H1 (cell line): ENCODE measurements around the gene KRTAP15-1. TPM values are rescaled to one million over a fixed set of nuclear protein-coding genes. Genes with fewer than 3 reads are reported as not detected.

Experiments
- CTCF ChIA-PET: fragments of 300-600 bp; sonication (Branson Sonifier 250); formaldehyde crosslinking; loops from one replicate; lab custom pipeline; 2021; ENCODE audit not compliant: partially characterized antibody; lab: Charles Lee
- POLR2A ChIA-PET: fragments of 300-600 bp; sonication (Branson Sonifier 250); formaldehyde crosslinking; loops from one replicate; lab custom pipeline; 2021; ENCODE audit warnings: inconsistent platforms; ENCODE audit not compliant: partially characterized antibody; lab: Charles Lee
- DNase-seq, 2 experiments: peaks; one replicate each; pipeline versions ENCODE4 v3.0.0 to v3.0.0-alpha.2; 2010 to 2022; ENCODE audit warnings: low spot score in 2 of 2, low read depth in 1 of 2, mixed read lengths in 1 of 2
- FAIRE-seq: peaks from 2 replicates; lab custom pipeline; 2011; peaks lifted over from hg19 to GRCh38; lab: Jason Lieb, UNC
- H2AFZ ChIP-seq: 2 replicates; pipeline ENCODE4 v1.8.1; 2012; ENCODE audit warnings: low read length, inconsistent platforms
- H2AK5ac ChIP-seq: 2 replicates; pipeline ENCODE4 v1.6.1; 2013; ENCODE audit warnings: low read depth, low read length
- H2BK120ac ChIP-seq: replicated peaks from 2 replicates; pipeline ENCODE3; 2013; ENCODE audit warnings: low read depth, low read length, inconsistent platforms
- H2BK12ac ChIP-seq: 2 replicates; pipeline ENCODE4 v1.6.1; 2013; ENCODE audit warnings: low read depth, low read length
- H2BK15ac ChIP-seq: 2 replicates; pipeline ENCODE4 v1.6.1; 2013; ENCODE audit warnings: low read length
- H2BK20ac ChIP-seq: 2 replicates; pipeline ENCODE4 v1.6.1; 2013; ENCODE audit warnings: low read length
- H2BK5ac ChIP-seq: 2 replicates; pipeline ENCODE4 v1.6.1; 2013; ENCODE audit warnings: low read depth, low read length
- H3K14ac ChIP-seq: 2 replicates; pipeline ENCODE4 v1.6.1; 2013; ENCODE audit warnings: inconsistent platforms; ENCODE audit not compliant: insufficient read length
- H3K18ac ChIP-seq: 2 replicates; pipeline ENCODE4 v1.6.1; 2013; ENCODE audit warnings: low read length; ENCODE audit errors: extremely low read depth
- H3K23ac ChIP-seq: 2 replicates; pipeline ENCODE4 v1.6.1; 2013; ENCODE audit warnings: inconsistent platforms; ENCODE audit not compliant: insufficient read length
- H3K23me2 ChIP-seq: 2 replicates; pipeline ENCODE4 v1.6.1; 2013; ENCODE audit warnings: low read depth, low read length
- H3K27ac ChIP-seq: 2 replicates; pipeline ENCODE4 v1.6.1; 2011; ENCODE audit warnings: low read depth, low read length, inconsistent platforms
- H3K27me3 ChIP-seq, 4 experiments: replicated peaks in 1 of 4; 1 replicate in 1 of 4; 2 replicates in 3 of 4; pipeline versions ENCODE4 v1.6.1 to v1.8.1; 2011 to 2013; ENCODE audit warnings: low read length in 3 of 4, mild to moderate bottlenecking in 3 of 4, inconsistent platforms in 2 of 4, mixed read lengths in 2 of 4, moderate library complexity in 1 of 4; ENCODE audit not compliant: control insufficient read depth in 3 of 4, insufficient read depth in 3 of 4; ENCODE audit errors: extremely low read depth in 1 of 4
- H3K36me3 ChIP-seq, 4 experiments: 2 replicates each; pipeline versions ENCODE4 v1.6.1 to v1.8.1; 2011 to 2013; ENCODE audit warnings: mild to moderate bottlenecking in 4 of 4, low read length in 3 of 4, moderate library complexity in 2 of 4, control low read depth in 1 of 4, inconsistent platforms in 1 of 4; ENCODE audit not compliant: insufficient read depth in 4 of 4, control insufficient read depth in 2 of 4
- H3K4ac ChIP-seq: replicated peaks from 2 replicates; pipeline ENCODE3; 2013; ENCODE audit warnings: low read length, low read depth, mixed read lengths, inconsistent platforms; ENCODE audit not compliant: insufficient read length
- H3K4me1 ChIP-seq, 4 experiments: replicated peaks in 1 of 4; 1 replicate in 1 of 4; 2 replicates in 3 of 4; pipeline versions ENCODE4 v1.6.1 to v1.8.1; 2011 to 2013; ENCODE audit warnings: low read length in 3 of 4, inconsistent platforms in 2 of 4, mixed read lengths in 1 of 4; ENCODE audit not compliant: insufficient read depth in 4 of 4, control insufficient read depth in 3 of 4
- H3K4me2 ChIP-seq, 2 experiments: 2 replicates each; pipeline versions ENCODE4 v1.6.1 to v1.8.1; 2011 to 2013; ENCODE audit warnings: low read depth in 2 of 2, low read length in 2 of 2, control low read depth in 1 of 2, inconsistent platforms in 1 of 2, mild to moderate bottlenecking in 1 of 2; ENCODE audit not compliant: insufficient read depth in 1 of 2
- H3K4me3 ChIP-seq, 4 experiments: fragments of 200-600, 300-600 bp in 1 of 4; sonication (generic), shearing (Covaris generic), sonication (Bioruptor Twin) in 1 of 4; 2 replicates each; pipeline versions ENCODE4 v1.5.1 to v1.8.1; 2011 to 2016; ENCODE audit warnings: low read length in 4 of 4, low read depth in 3 of 4, control low read depth in 2 of 4, inconsistent platforms in 2 of 4, mild to moderate bottlenecking in 2 of 4, mixed read lengths in 1 of 4, moderate library complexity in 1 of 4; ENCODE audit not compliant: insufficient read depth in 2 of 4; ENCODE audit errors: extremely low read depth in 1 of 4
- H3K56ac ChIP-seq: replicated peaks from 2 replicates; pipeline ENCODE3; 2013; ENCODE audit warnings: low read depth, mild to moderate bottlenecking, mixed read lengths, low read length, inconsistent platforms; ENCODE audit not compliant: insufficient read length
- H3K79me1 ChIP-seq: 2 replicates; pipeline ENCODE4 v1.6.1; 2013; ENCODE audit warnings: low read depth, low read length, control low read depth
- H3K79me2 ChIP-seq, 2 experiments: 2 replicates each; pipeline versions ENCODE4 v1.6.1 to v1.8.1; 2012 to 2013; ENCODE audit warnings: low read length in 2 of 2, mild to moderate bottlenecking in 2 of 2, inconsistent platforms in 1 of 2; ENCODE audit not compliant: insufficient read depth in 2 of 2, control insufficient read depth in 1 of 2
- H3K9ac ChIP-seq, 4 experiments: replicated peaks in 1 of 4; 1 replicate in 1 of 4; 2 replicates in 3 of 4; pipeline versions ENCODE4 v1.6.1 to v1.8.1; 2011 to 2013; ENCODE audit warnings: low read depth in 3 of 4, low read length in 3 of 4, control low read depth in 2 of 4, mild to moderate bottlenecking in 2 of 4, moderate library complexity in 2 of 4, inconsistent platforms in 1 of 4; ENCODE audit errors: extremely low read depth in 1 of 4
- H3K9me3 ChIP-seq, 2 experiments: 2 replicates each; pipeline versions ENCODE4 v1.6.1 to v1.8.1; 2012 to 2013; ENCODE audit warnings: mild to moderate bottlenecking in 2 of 2, moderate library complexity in 2 of 2, control low read depth in 1 of 2, inconsistent platforms in 1 of 2, low read depth in 1 of 2, low read length in 1 of 2, mixed read lengths in 1 of 2; ENCODE audit not compliant: insufficient read depth in 2 of 2
- H4K20me1 ChIP-seq, 2 experiments: replicated peaks in 1 of 2; 2 replicates each; pipeline versions ENCODE3 to v1.8.1; 2011 to 2013; ENCODE audit warnings: inconsistent platforms in 2 of 2, low read length in 2 of 2, mild to moderate bottlenecking in 1 of 2; ENCODE audit not compliant: insufficient read depth in 2 of 2, control insufficient read depth in 1 of 2
- H4K5ac ChIP-seq: 2 replicates; pipeline ENCODE4 v1.6.1; 2013; ENCODE audit warnings: low read length, low read depth, mixed read lengths, inconsistent platforms; ENCODE audit not compliant: insufficient read length
- H4K8ac ChIP-seq: 2 replicates; pipeline ENCODE4 v1.8.0; 2013; ENCODE audit warnings: mild to moderate bottlenecking, moderate library complexity, low read length, inconsistent platforms; ENCODE audit not compliant: insufficient read depth; ENCODE audit errors: extremely low read depth
- H4K91ac ChIP-seq: replicated peaks from 2 replicates; pipeline ENCODE3; 2013; ENCODE audit warnings: low read length, mixed read lengths, inconsistent platforms; ENCODE audit not compliant: insufficient read length
- ATF2 ChIP-seq: IDR thresholded peaks from 2 replicates; pipeline ENCODE4 v1.6.1; 2012; ENCODE audit warnings: low read length, inconsistent platforms
- ATF3 ChIP-seq: IDR thresholded peaks from 2 replicates; pipeline ENCODE4 v1.6.1; 2011; ENCODE audit warnings: low read depth, mild to moderate bottlenecking, low read length; ENCODE audit not compliant: insufficient read depth
- CEBPB ChIP-seq: IDR thresholded peaks from 2 replicates; pipeline ENCODE4 v1.6.1; 2012; ENCODE audit warnings: low read depth, low read length
- CTBP2 ChIP-seq: IDR thresholded peaks from 2 replicates; pipeline ENCODE4 v1.7.0; 2011; ENCODE audit warnings: borderline replicate concordance, mild to moderate bottlenecking, moderate library complexity, mixed read lengths, low read length; ENCODE audit not compliant: insufficient read depth, insufficient read length
- EZH2 ChIP-seq: fragments of 200-600 bp; sonication (generic); IDR thresholded peaks from 2 replicates; pipeline ENCODE4 v1.7.1; 2012; ENCODE audit warnings: low read depth, mild to moderate bottlenecking, moderate library complexity, low read length, inconsistent platforms; ENCODE audit not compliant: severe bottlenecking
- MAX ChIP-seq: IDR thresholded peaks from 2 replicates; pipeline ENCODE4 v1.6.1; 2012; ENCODE audit warnings: inconsistent platforms
- POLR2A ChIP-seq, 2 experiments: IDR thresholded peaks; 1 replicate in 1 of 2; 2 replicates in 1 of 2; pipeline ENCODE4 v1.6.1; 2011; ENCODE audit warnings: low read depth in 2 of 2, low read length in 2 of 2, mild to moderate bottlenecking in 2 of 2; ENCODE audit errors: control extremely low read depth in 1 of 2
- RFX5 ChIP-seq: IDR thresholded peaks from 2 replicates; pipeline ENCODE4 v1.6.1; 2011; ENCODE audit warnings: low read depth, low read length, improper control_type of control experiment, borderline replicate concordance
- SP2 ChIP-seq: IDR thresholded peaks from 2 replicates; pipeline ENCODE4 v1.6.1; 2012; ENCODE audit warnings: mild to moderate bottlenecking, low read length, inconsistent platforms
- SP4 ChIP-seq: IDR thresholded peaks from 2 replicates; pipeline ENCODE4 v1.6.1; 2012; ENCODE audit warnings: low read length, inconsistent platforms
- TAF7 ChIP-seq: optimal IDR thresholded peaks from 2 replicates; pipeline ENCODE3; 2011; ENCODE audit warnings: low read depth, mild to moderate bottlenecking, inconsistent platforms, low read length, moderate library complexity, borderline replicate concordance
- TBP ChIP-seq: IDR thresholded peaks from 2 replicates; pipeline ENCODE4 v1.6.1; 2011; ENCODE audit warnings: low read depth, low read length, improper control_type of control experiment
- TEAD4 ChIP-seq: IDR thresholded peaks from 2 replicates; pipeline ENCODE4 v1.6.1; 2012; ENCODE audit warnings: low read depth, low read length, inconsistent platforms, mixed read lengths
- WGBS, 2 experiments: shearing (Covaris generic) in 1 of 2; methylation state at CpG; one replicate each; pipeline versions ENCODE4 v1.1.6 to v1.1.7; 2013 to 2015; ENCODE audit warnings: low lambda C conversion rate in 2 of 2, mixed read lengths in 2 of 2, inconsistent platforms in 1 of 2, low coverage in 1 of 2, missing lambda C conversion rate in 1 of 2; ENCODE audit not compliant: insufficient replicate concordance in 2 of 2, insufficient coverage in 1 of 2, insufficient read length in 1 of 2; ENCODE audit errors: extremely low coverage in 1 of 2, missing lambda C conversion rate in 1 of 2; 5-methylcytosine and 5-hydroxymethylcytosine counted together
- polyA plus RNA-seq, 7 experiments: library from polyadenylated mRNA; depleted of rRNA in 3 of 7; stranded (reverse) in 5 of 7; unstranded in 2 of 7; fragments of >200 nt in 5 of 7; fragments of 200-250 nt in 2 of 7; gene quantifications; 1 replicate in 5 of 7; 2 replicates in 1 of 7; 4 replicates in 1 of 7; pipeline versions ENCODE4 v1.2.1 to v1.2.3, GENCODE V29; 2011 to 2013; ENCODE audit warnings: missing spikeins in 2 of 7, mixed read lengths in 2 of 7
- total RNA-seq: library from RNA; stranded (reverse); fragmentation: NEBNext Ultra II Directional; extraction: Animal tissue kit (Norgen Biotek cat#: 25700); gene quantifications from 2 replicates; pipeline ENCODE4 v1.2.1, GENCODE V29; 2021

The KRTAP15-1 gene
- total and polyA plus RNA-seq, 2 of the 8 experiments (the other 6 are each of a cell fraction or from before 2014, with no cell fraction given): not detected

GRCh38 chr21:30486180-30486579, 46.1 kb downstream of the KRTAP15-1 start:
- 100% methylated on average over 2 of the region's 2 CpGs; no CpG with 5 or more reads in 1 of the 2 experiments for WGBS, 2 experiments
- Histone ChIP-seq H2AFZ (no peak overlapping the region), H3K4ac (no peak overlapping the region), H2BK5ac (no peak overlapping the region), H2BK12ac (no peak overlapping the region), H2BK120ac (no peak overlapping the region), H3K4me3 (no peak overlapping the region), H3K27me3 (no peaks in the 10 kb centered on the region), H3K4me1 (no peaks in the 10 kb centered on the region), H2AK5ac (no peak overlapping the region), H3K14ac (no peak overlapping the region), H3K23ac (no peak overlapping the region), H4K91ac (no peak overlapping the region), H3K23me2 (no peaks in the 10 kb centered on the region), H3K18ac (no peak overlapping the region), H3K9ac (no peak overlapping the region), H4K20me1 (no peaks in the 10 kb centered on the region), H2BK20ac (no peak overlapping the region), H4K8ac (no peak overlapping the region), H3K27ac (no peak overlapping the region), H2BK15ac (no peak overlapping the region), H3K56ac (no peak overlapping the region), H3K79me1 (no peaks in the 10 kb centered on the region), H4K5ac (no peak overlapping the region), H3K4me2 (no peak overlapping the region), H3K36me3 (no peaks in the 10 kb centered on the region), H3K79me2 (no peaks in the 10 kb centered on the region), H3K9me3 (peaks cover 13 to 18% of the 10 kb centered on the region in 2 experiments)
- DNase-seq (no peak), FAIRE-seq (no peak)
- ChIA-PET CTCF (interaction anchor here (1.0 kb wide), 1 partner anchor 20 kb away, joined by 4 read pairs; no protein-coding TSS in a partner anchor), POLR2A (no interaction called here)
- TF ChIP-seq SP2 (no peak), RFX5 (no peak), ATF3 (no peak), CEBPB (no peak), TAF7 (no peak), ATF2 (no peak), MAX (no peak), TEAD4 (no peak), CTBP2 (no peak), SP4 (no peak), TBP (no peak), POLR2A (IDR thresholded peaks at IDR 0.05; ENCODE audit: control extremely low read depth in 1 of 2, low read depth in 2 of 2, low read length in 2 of 2) (no peak), EZH2 (no peak)
